ENCODE results near the gene GALR1. TPM values are rescaled to one million over a fixed set of nuclear protein-coding genes. Genes with fewer than 3 reads are reported as not detected.

The GALR1 gene
- polyA plus RNA-seq, 1 of the 3 experiments (the other 2 are of a cell fraction), result not detected

DNA sequence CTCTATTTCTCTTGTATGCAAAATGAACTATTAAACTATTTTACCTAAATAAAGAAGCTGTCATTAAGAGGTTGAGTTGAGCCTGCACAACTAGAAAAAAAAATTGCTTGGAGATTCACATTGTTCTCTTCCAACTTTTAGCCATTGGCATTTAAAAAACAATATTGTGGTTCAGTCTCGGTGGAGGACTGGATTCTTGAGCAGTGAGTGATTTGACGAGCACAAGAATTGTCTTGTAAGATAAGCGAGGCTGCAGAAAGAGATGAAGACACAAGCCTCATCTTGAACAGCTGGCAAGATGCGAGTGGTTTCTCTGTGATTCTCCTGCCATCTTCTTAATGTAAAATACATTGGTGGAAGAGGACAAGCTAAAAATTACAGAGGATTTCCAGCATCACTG, 67.0 kb downstream of the GALR1 start:
- Histone ChIP-seq H4K20me1 (ENCODE audit: insufficient read depth) (no peaks in the 10 kb centered on the region), H3K4me2 (no peak overlapping the region), H3K27me3 (ENCODE audit: insufficient read depth) (no peaks in the 10 kb centered on the region), H3K79me2 (ENCODE audit: insufficient read depth) (no peaks in the 10 kb centered on the region), H3K9me3 (no peaks in the 10 kb centered on the region), H3K9ac (no peak overlapping the region), H3K4me3 (ENCODE audit: low read depth in 2 of 2, low read length in 1 of 2) (no peak overlapping the region), H3K36me3 (replicated peaks in 1 of 2; ENCODE audit: control insufficient read depth in 1 of 2, insufficient read depth in 2 of 2, low read length in 1 of 2) (no peaks in the 10 kb centered on the region), H3F3A (replicated peaks; ENCODE audit: insufficient read depth) (no peaks in the 10 kb centered on the region), H3K27ac (ENCODE audit: low read depth in 2 of 2, low read length in 1 of 2) (no peak overlapping the region), H2AFZ (ENCODE audit: low read depth) (no peak overlapping the region), H3K9me2 (no peaks in the 10 kb centered on the region), H3K4me1 (ENCODE audit: control insufficient read depth in 1 of 2, insufficient read depth in 2 of 2, low read depth in 1 of 2, low read length in 1 of 2) (no peaks in the 10 kb centered on the region)
- DNase-seq, result no peak
- WGBS (ENCODE audit: low lambda C conversion rate), result 24% methylated on average over 4 of the region's 4 CpGs
- no peak for TF ChIP-seq YY1 (IDR thresholded peaks at IDR 0.05; ENCODE audit: low read depth)
- TF ChIP-seq, protein P1, sequence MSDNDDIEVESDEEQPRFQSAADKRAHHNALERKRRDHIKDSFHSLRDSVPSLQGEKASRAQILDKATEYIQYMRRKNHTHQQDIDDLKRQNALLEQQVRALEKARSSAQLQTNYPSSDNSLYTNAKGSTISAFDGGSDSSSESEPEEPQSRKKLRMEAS (IDR thresholded peaks at IDR 0.05; ENCODE audit: low read depth), result no peak
- no peak for TF ChIP-seq POLR2AphosphoS5 (IDR thresholded peaks at IDR 0.05; ENCODE audit: low read depth, low read length)
- TF ChIP-seq JUND (IDR thresholded peaks at IDR 0.05), result no peak
- no peak for TF ChIP-seq FOXJ3 (CRISPR knock-in tag; IDR thresholded peaks at IDR 0.05)
- TF ChIP-seq NFIC (IDR thresholded peaks at IDR 0.05; ENCODE audit: borderline replicate concordance), result no peak
- no peak for TF ChIP-seq CHD2 (IDR thresholded peaks at IDR 0.05; ENCODE audit: low read length, partially characterized antibody)
- no peak for TF ChIP-seq RCOR1 (IDR thresholded peaks at IDR 0.05; ENCODE audit: low read length)
- TF ChIP-seq PBX3 (IDR thresholded peaks at IDR 0.05), result no peak
- TF ChIP-seq ELF1 (IDR thresholded peaks at IDR 0.05), result no peak
- TF ChIP-seq EZH2phosphoT487 (IDR thresholded peaks at IDR 0.05; ENCODE audit: borderline replicate concordance, low read depth), result no peak
- no peak for TF ChIP-seq GATA2 (CRISPR knock-in tag; IDR thresholded peaks at IDR 0.05)
- TF ChIP-seq MXI1 (IDR thresholded peaks at IDR 0.05; ENCODE audit: low read depth, low read length), result no peak
- TF ChIP-seq, protein P2, sequence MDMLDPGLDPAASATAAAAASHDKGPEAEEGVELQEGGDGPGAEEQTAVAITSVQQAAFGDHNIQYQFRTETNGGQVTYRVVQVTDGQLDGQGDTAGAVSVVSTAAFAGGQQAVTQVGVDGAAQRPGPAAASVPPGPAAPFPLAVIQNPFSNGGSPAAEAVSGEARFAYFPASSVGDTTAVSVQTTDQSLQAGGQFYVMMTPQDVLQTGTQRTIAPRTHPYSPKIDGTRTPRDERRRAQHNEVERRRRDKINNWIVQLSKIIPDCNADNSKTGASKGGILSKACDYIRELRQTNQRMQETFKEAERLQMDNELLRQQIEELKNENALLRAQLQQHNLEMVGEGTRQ (IDR thresholded peaks at IDR 0.05; ENCODE audit: borderline replicate concordance, low read depth, low read length), result no peak
- no peak for TF ChIP-seq RXRA (IDR thresholded peaks at IDR 0.05; ENCODE audit: borderline replicate concordance, low read depth)
- TF ChIP-seq TEAD4 (IDR thresholded peaks at IDR 0.05; ENCODE audit: borderline replicate concordance, insufficient read depth), result no peak
- TF ChIP-seq TAF1 (IDR thresholded peaks at IDR 0.05; ENCODE audit: borderline replicate concordance, low read depth, low read length), result no peak
- POLR2A ChIA-PET, result no interaction called here
- CTCF ChIA-PET, result no interaction called here

GRCh38 chr18:77320971-77321559, 71.4 kb downstream of the GALR1 start:
- Histone ChIP-seq H3K4me3 (ENCODE audit: low read depth in 2 of 2, low read length in 1 of 2) (no peak overlapping the region), H3K79me2 (ENCODE audit: insufficient read depth) (no peaks in the 10 kb centered on the region), H3K9me2 (no peaks in the 10 kb centered on the region), H3F3A (replicated peaks; ENCODE audit: insufficient read depth) (no peaks in the 10 kb centered on the region), H2AFZ (ENCODE audit: low read depth) (no peak overlapping the region), H4K20me1 (ENCODE audit: insufficient read depth) (no peaks in the 10 kb centered on the region), H3K27me3 (ENCODE audit: insufficient read depth) (no peaks in the 10 kb centered on the region), H3K9ac (no peak overlapping the region), H3K4me2 (no peak overlapping the region), H3K4me1 (ENCODE audit: control insufficient read depth in 1 of 2, insufficient read depth in 2 of 2, low read depth in 1 of 2, low read length in 1 of 2) (no peaks in the 10 kb centered on the region), H3K27ac (ENCODE audit: low read depth in 2 of 2, low read length in 1 of 2) (no peak overlapping the region), H3K36me3 (replicated peaks in 1 of 2; ENCODE audit: control insufficient read depth in 1 of 2, insufficient read depth in 2 of 2, low read length in 1 of 2) (no peaks in the 10 kb centered on the region), H3K9me3 (no peaks in the 10 kb centered on the region)
- ChIA-PET CTCF (interaction anchor here (1.4 kb wide), 2 partner anchors 8 to 10 kb away, joined by 3 to 4 read pairs; no protein-coding TSS in a partner anchor), POLR2A (interaction anchor here (0.8 kb wide), 1 partner anchor 26 kb away, joined by 3 read pairs; no protein-coding TSS in a partner anchor)
- WGBS (ENCODE audit: low lambda C conversion rate), result 54% methylated on average over 5 of the region's 5 CpGs
- no peak for DNase-seq
- TF ChIP-seq GATA2 (CRISPR knock-in tag; IDR thresholded peaks at IDR 0.05) (no peak), PBX3 (IDR thresholded peaks at IDR 0.05) (no peak), EZH2phosphoT487 (IDR thresholded peaks at IDR 0.05; ENCODE audit: borderline replicate concordance, low read depth) (no peak), RCOR1 (IDR thresholded peaks at IDR 0.05; ENCODE audit: low read length) (no peak), TEAD4 (IDR thresholded peaks at IDR 0.05; ENCODE audit: borderline replicate concordance, insufficient read depth) (no peak), SMC3 (IDR thresholded peaks at IDR 0.05; ENCODE audit: low read depth, low read length) (no peak), SIN3A (IDR thresholded peaks at IDR 0.05; ENCODE audit: borderline replicate concordance, low read depth, low read length) (no peak), FOXM1 (IDR thresholded peaks at IDR 0.05; ENCODE audit: low read depth) (no peak)
- TF ChIP-seq, protein P3, sequence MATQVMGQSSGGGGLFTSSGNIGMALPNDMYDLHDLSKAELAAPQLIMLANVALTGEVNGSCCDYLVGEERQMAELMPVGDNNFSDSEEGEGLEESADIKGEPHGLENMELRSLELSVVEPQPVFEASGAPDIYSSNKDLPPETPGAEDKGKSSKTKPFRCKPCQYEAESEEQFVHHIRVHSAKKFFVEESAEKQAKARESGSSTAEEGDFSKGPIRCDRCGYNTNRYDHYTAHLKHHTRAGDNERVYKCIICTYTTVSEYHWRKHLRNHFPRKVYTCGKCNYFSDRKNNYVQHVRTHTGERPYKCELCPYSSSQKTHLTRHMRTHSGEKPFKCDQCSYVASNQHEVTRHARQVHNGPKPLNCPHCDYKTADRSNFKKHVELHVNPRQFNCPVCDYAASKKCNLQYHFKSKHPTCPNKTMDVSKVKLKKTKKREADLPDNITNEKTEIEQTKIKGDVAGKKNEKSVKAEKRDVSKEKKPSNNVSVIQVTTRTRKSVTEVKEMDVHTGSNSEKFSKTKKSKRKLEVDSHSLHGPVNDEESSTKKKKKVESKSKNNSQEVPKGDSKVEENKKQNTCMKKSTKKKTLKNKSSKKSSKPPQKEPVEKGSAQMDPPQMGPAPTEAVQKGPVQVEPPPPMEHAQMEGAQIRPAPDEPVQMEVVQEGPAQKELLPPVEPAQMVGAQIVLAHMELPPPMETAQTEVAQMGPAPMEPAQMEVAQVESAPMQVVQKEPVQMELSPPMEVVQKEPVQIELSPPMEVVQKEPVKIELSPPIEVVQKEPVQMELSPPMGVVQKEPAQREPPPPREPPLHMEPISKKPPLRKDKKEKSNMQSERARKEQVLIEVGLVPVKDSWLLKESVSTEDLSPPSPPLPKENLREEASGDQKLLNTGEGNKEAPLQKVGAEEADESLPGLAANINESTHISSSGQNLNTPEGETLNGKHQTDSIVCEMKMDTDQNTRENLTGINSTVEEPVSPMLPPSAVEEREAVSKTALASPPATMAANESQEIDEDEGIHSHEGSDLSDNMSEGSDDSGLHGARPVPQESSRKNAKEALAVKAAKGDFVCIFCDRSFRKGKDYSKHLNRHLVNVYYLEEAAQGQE (IDR thresholded peaks at IDR 0.05; ENCODE audit: low read depth, low read length), result no peak
